Activated CD8-positive, alpha-beta memory T cell treated with anti-CD3 and anti-CD28 coated beads for 1 hour (primary cell): Measurements from ENCODE around the gene CNR1.
"Not testable (repeated sequence)": the region's sequence is repeated elsewhere in the genome, so short reads cannot be mapped to it uniquely, and the experiment has no call there.

ENCODE experiments used
- DNase-seq, 2 donors: peaks; one replicate each; pipeline ENCODE4 v3.0.0-alpha.2; 2020; ENCODE audit warnings: low read depth in 1 of 2; ENCODE audit errors: extremely low read depth in 1 of 2

Gene CNR1

DNA sequence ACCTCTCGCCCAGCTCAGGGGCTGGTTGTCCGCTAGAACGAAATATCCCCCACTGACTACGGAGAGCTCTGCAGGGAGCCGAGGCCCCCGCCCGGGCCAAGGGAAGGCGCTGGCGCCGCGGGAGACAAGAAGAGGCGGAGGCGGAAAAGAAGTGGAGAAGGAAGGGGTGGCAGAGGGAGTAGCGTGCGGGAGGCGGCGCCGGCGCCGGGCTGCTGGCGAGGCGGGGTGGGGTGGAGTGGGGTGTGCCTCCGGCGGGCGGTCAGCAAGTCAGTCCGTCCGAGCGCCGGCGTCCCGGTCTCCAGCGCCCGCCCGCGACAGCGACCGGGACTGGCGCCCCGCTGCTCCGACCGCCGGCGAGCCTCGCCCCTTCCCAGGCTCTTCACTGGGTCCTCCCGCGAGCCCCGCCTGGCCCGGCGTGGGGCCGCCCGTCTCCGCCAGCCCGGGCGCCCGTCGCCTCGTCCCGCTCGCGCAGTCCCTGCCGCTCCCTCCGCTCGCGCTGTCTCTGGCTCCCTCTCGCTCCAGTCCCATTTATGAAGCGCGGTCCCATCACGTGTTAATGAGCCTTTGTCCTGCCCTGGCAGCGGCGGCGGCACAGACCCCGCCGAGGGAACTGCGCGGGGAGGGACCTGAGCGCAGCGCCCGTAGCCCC, at the start of gene CNR1:
TSS of gene CNR1 (minus strand) at position 504 of the 649 bp plus-strand sequence. CDS start 21,073 bp downstream, outside the sequence.
- no peak for DNase-seq

GRCh38 chr6:88211446-88211845, 45.3 kb upstream of the CNR1 start:
- DNase-seq, result no peak

DNA sequence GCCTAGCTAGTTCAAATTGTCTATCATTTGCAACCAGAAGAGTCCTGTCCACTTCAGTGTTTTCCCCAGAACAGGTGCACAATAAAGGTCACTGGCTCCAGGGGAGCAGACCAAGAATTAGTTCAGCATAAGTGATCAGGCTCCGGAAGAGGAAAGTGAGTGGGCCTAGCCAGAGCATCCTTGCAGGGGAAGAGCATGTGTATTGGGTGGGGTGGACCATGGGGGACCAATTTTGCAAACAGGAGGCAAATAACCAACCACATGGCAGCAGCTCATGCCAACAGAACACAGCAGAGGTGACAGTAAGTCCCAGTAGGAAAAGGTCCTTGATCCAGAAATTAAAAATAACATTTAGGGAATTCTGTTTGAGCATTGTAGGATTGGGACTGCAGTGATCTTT, 43.2 kb upstream of the CNR1 start:
- DNase-seq, result no peak

DNA sequence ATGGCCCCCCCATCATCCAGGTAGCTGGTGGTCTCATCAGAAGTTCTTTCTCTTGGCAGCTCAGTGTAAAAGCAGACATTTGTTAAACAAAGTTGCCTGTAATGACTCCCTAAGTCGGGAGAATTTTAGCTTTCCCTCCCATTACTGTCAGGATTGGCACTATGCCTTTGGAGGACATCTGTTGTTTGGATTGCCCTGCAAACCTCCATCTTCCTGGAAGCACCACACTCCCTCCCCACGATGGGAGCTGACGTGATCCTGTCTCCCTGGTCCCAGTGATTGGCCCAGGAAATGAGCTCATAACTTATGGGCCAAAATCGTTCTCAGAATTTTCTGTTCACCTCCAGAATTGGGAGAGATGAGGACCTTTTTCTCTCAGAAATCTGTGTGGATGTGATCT, 42.6 kb upstream of the CNR1 start:
- DNase-seq, result no peak

- DNase-seq, result not testable (repeated sequence)
These were observed 35.6 kb upstream of the CNR1 start for GRCh38 chr6:88201734-88202133.

- DNase-seq, result no peak
These were observed 18.8 kb upstream of the CNR1 start for GRCh38 chr6:88184921-88185320.

GRCh38 chr6:88183471-88183870, 17.3 kb upstream of the CNR1 start:
- DNase-seq, result no peak

GRCh38 chr6:88179692-88180091, 13.5 kb upstream of the CNR1 start:
- DNase-seq, result no peak

DNA sequence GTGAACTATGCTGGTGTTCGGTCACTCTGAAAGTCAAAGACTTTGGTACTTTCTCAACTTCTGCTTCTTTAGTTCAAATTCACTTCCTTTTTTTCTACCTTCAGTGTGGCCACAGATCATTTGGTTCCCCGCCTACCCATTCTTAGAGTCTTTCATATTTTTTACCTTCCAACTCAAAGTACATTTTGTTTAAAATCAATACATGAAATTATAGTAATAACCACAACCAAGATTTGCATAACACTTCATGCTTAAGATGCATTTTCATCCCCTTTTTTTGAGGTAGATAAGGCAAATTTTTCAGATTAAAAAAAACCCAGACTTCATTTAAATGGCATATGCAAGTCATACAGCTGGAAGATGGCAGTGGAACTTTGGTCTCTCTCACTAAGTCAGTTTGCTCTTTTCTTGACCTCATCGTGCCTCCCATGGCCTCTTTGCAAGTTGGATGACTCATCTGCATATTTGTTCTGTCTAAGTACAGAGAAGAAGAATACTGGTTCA, 11.9 kb upstream of the CNR1 start:
- no peak for DNase-seq

GRCh38 chr6:88174906-88175305, 8.8 kb upstream of the CNR1 start:
- DNase-seq, result no peak

GRCh38 chr6:88171312-88171711, 5.2 kb upstream of the CNR1 start:
- no peak for DNase-seq

- DNase-seq, result no peak
These were observed 2.2 kb upstream of the CNR1 start for GRCh38 chr6:88168362-88168761.

DNA sequence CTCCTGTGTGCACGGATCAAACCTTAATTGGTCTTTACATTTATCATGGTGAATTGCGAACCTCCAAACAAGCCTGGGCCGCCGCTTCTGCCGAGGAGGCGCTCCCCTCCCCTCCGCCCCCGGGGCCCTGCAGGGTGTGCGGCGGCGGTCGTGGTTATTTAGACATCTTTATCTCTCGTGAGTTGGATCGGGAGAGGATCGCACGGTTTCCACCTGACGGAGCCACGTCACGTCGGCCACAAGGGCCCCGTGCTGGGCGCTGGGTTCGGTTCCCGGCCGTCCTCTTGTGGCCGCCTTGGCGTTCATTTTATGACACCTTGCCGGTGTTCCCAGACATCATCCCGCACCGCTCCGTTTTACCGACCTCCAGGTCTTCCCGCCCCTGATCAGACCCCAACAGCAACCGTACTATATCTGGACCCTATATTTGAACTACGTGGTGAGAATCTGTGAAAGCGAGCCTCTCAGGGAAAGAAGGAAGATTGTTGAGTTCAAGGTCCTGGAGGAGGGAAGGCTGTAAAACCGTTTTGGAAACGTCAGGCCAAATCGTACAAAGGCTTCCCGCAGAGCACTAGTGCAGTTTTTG, 1.3 kb upstream of the CNR1 start:
- DNase-seq, result no peak

GRCh38 chr6:88166493-88167351, 575 bp upstream of the CNR1 start:
- DNase-seq, result no peak

DNA sequence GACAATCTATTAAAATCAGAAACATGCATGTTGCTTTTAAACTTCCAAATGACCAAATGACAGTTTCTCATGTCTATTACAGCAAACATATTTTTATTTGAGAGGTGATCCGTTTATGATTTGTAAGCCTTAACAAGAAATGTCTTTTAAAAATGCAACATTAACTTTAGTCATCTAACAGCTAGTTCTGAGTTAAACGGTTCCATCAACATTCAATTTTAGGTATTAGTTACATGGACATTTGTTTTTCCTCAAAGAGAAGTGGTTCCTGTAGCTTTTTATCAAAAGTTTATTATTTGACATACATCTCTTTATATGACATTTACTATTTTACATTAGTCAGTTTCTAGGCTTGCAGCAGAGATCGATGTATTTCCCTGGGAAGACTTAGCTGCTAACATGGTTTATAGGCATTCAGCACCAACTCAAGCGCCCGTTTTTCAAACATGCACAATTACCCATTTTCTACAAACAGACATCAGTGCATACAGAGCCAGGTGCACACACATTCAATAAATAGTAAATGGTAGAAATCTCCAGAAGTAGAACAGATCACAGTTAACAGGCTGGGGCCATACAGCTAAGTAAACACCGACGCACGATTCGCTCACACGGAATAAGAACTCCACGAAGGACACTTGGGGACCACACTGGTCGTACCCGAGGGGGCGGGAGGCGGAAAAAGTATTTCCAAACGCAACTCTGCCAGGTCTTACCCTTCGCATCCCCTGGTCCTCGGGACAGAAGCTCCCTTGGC, 882 bp downstream of the CNR1 start:
- no peak for DNase-seq

DNA sequence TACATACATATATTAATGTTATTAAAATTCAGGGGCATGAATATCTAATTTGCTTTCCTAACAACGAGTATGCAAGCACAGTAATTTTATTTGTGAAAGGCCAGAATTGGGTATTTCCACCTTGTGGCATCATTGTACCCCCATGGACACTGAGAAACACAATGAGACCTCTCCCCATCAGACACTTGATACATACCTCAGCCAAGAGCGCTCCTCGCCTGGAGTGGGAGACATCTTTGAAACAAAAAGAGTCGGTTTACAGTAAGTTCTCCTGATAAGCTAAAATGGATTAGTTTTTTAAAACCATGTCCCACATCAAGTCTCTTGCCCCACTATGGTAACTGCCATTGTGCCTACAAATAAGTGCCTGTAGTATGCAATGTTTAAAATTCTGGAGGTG, 2.1 kb downstream of the CNR1 start:
- no peak for DNase-seq

DNA sequence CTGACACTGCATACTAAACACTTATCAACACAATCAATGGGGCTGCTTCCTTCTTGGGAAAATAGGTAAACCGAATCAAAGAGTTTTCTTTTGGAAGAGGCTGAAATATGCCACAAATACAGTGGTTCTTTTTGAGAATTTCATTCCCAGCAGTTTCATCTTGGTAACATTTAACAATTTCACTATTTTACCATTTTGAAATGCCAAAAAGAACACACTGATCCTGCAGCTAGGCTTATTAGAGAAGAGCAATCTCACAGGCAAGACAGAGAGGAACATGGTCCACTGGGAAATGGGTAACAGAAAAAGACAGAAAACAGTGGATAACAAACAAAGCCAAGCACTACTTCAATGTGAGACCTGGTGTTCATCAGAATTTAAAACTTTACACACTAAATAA, 2.5 kb downstream of the CNR1 start:
- DNase-seq, result no peak

DNA sequence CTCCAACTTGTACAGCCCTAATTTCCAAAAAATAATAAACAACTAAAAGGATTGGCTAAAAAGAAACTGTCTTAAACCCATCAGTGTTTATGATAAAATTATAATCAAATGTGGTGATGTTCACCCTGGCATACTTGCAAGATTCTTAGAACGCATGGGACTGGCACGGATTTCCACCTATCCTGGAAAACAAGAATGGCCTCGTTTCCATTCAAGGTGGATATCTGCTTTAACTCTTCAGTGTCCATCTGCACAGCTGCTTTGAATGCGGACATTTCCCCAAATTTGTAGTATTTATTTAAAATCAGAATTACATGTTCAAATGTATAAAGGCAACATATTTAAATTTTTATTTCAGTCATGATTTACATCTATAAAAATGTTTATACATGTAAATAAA, 4.2 kb downstream of the CNR1 start:
- no peak for DNase-seq

- DNase-seq, result no peak
These were observed 9.0 kb downstream of the CNR1 start for GRCh38 chr6:88157106-88157505.

- no peak for DNase-seq
These were observed 20.7 kb downstream of the CNR1 start for GRCh38 chr6:88145298-88145963.
